K562 (cell line): ENCODE results near the gene APOM. TPM values are rescaled to one million over a fixed set of nuclear protein-coding genes. Genes with fewer than 3 reads are reported as not detected.

Experiments
- ATAC-seq: fragments of 200-7000 bp; cut with Tn5 transposase; 3 replicates; pipeline ENCODE4 v1.9.1; 2020; ENCODE audit warnings: moderate library complexity
- BruUV-seq: library from RNA; stranded (reverse); fragments of 400-500 nt; replicated peaks from 2 replicates; lab custom pipeline; 2021; lab: Mats Ljungman, UMichigan
- CTCF ChIA-PET: fragments of 300-600 bp; formaldehyde crosslinking; extraction: SDS; loops from one replicate; lab custom pipeline; 2021; ENCODE audit warnings: low intra/inter-chr PET ratio; lab: Yijun Ruan, JAX
- POLR2A ChIA-PET: fragments of 300-600, 350-650 bp; sonication (Branson Sonifier 250); formaldehyde crosslinking; extraction: SDS; loops from one replicate; lab custom pipeline; 2021; ENCODE audit warnings: antibody characterized with exemption, inconsistent platforms; lab: Yijun Ruan, JAX
- DNase-seq, 4 experiments: peaks; one replicate each; pipeline versions ENCODE4 v3.0.0 to v3.0.0-alpha.2; 2011 to 2018; ENCODE audit warnings: low spot score in 3 of 4, mixed read lengths in 3 of 4; ENCODE audit errors: extremely low read depth in 1 of 4
- FAIRE-seq: peaks from 2 replicates; lab custom pipeline; 2011; peaks lifted over from hg19 to GRCh38; lab: Jason Lieb, UNC
- H2AFZ ChIP-seq: 2 replicates; pipeline ENCODE4 v1.6.0; 2011; ENCODE audit warnings: low read depth, low read length, control low read depth, inconsistent platforms
- H3K27ac ChIP-seq: fragments of 200-600 bp; 3 replicates; pipeline ENCODE4 v1.8.0; 2011; ENCODE audit warnings: low read depth, mild to moderate bottlenecking, control low read depth, inconsistent platforms, low read length, moderate library complexity, mixed read lengths; ENCODE audit errors: extremely low read depth
- H3K27me3 ChIP-seq, 2 experiments: fragments of 300-600 bp in 1 of 2; 2 replicates in 1 of 2; 3 replicates in 1 of 2; pipeline versions ENCODE4 v1.6.0 to v1.8.0; 2011; ENCODE audit warnings: inconsistent platforms in 2 of 2, low read length in 2 of 2, mild to moderate bottlenecking in 1 of 2, mixed read lengths in 1 of 2, moderate library complexity in 1 of 2; ENCODE audit not compliant: control insufficient read depth in 2 of 2, insufficient read depth in 2 of 2
- H3K36me3 ChIP-seq: fragments of 300-600 bp; 3 replicates; pipeline ENCODE4 v1.8.0; 2011; ENCODE audit warnings: mild to moderate bottlenecking, low read length, inconsistent platforms; ENCODE audit not compliant: control insufficient read depth, insufficient read depth
- H3K4me1 ChIP-seq, 2 experiments: fragments of 200-600 bp in 1 of 2; replicated peaks in 1 of 2; 2 replicates in 1 of 2; 3 replicates in 1 of 2; pipeline versions ENCODE4 v1.5.1 to v1.8.0; 2011; ENCODE audit warnings: inconsistent platforms in 2 of 2, low read length in 2 of 2, mild to moderate bottlenecking in 1 of 2, mixed read lengths in 1 of 2, moderate library complexity in 1 of 2; ENCODE audit not compliant: control insufficient read depth in 2 of 2, insufficient read depth in 2 of 2
- H3K4me2 ChIP-seq: 2 replicates; pipeline ENCODE4 v1.6.1; 2011; ENCODE audit warnings: low read length, control low read depth, inconsistent platforms, mixed read lengths; ENCODE audit not compliant: insufficient read depth
- H3K4me3 ChIP-seq: fragments of 200-600 bp; sonication (generic), shearing (Covaris generic); 2 replicates; pipeline ENCODE4 v1.5.1; 2016; ENCODE audit warnings: control low read depth, inconsistent platforms
- H3K79me2 ChIP-seq: fragments of 200-600 bp; 3 replicates; pipeline ENCODE4 v1.8.0; 2011; ENCODE audit warnings: low read length, inconsistent platforms; ENCODE audit not compliant: control insufficient read depth, insufficient read depth
- H3K9ac ChIP-seq, 2 experiments: 2 replicates each; pipeline versions ENCODE4 v1.6.0 to v1.6.1; 2011; ENCODE audit warnings: low read depth in 2 of 2, low read length in 2 of 2, control low read depth in 1 of 2, inconsistent platforms in 1 of 2, mild to moderate bottlenecking in 1 of 2, mixed read lengths in 1 of 2; ENCODE audit not compliant: insufficient read depth in 1 of 2
- H3K9me1 ChIP-seq: one replicate; pipeline ENCODE4 v1.6.0; 2011; ENCODE audit warnings: inconsistent platforms, mild to moderate bottlenecking, low read length, moderate library complexity; ENCODE audit not compliant: control insufficient read depth, insufficient read depth
- H3K9me3 ChIP-seq: replicated peaks from 2 replicates; pipeline ENCODE4 v1.5.1; 2011; ENCODE audit warnings: low read depth, low read length, inconsistent platforms; ENCODE audit not compliant: control insufficient read depth, insufficient read depth
- H4K20me1 ChIP-seq: replicated peaks from 2 replicates; pipeline ENCODE4 v1.6.1; 2011; ENCODE audit warnings: low read length, inconsistent platforms, mixed read lengths; ENCODE audit not compliant: control insufficient read depth, insufficient read depth
- ADNP ChIP-seq: fragments of 200-800 bp; sonication (Bioruptor generic); IDR thresholded peaks from 2 replicates; pipeline ENCODE4 v1.6.1; 2016; ENCODE audit warnings: missing genetic modification characterization, missing compliant biosample characterization
- ESRRA ChIP-seq: fragments of 450-650 bp; IDR thresholded peaks from 2 replicates; pipeline ENCODE4 v1.6.1; 2014; ENCODE audit warnings: low read depth, mild to moderate bottlenecking, moderate library complexity, borderline replicate concordance
- FOXA3 ChIP-seq, 2 experiments: fragments of 450-650 bp in 1 of 2; sonication (generic) in 1 of 2; formaldehyde crosslinking; IDR thresholded peaks in 1 of 2; conservative IDR thresholded peaks in 1 of 2; 2 replicates each; pipeline versions ENCODE4 v1.4.0 to v1.8.0; 2020 to 2022; ENCODE audit warnings: mild to moderate bottlenecking in 2 of 2, missing genetic modification reagents in 1 of 2
- HDAC1 ChIP-seq, 2 experiments: fragments of 450-650 bp; IDR thresholded peaks; 2 replicates each; pipeline ENCODE4 v1.6.1; 2016 to 2017; ENCODE audit warnings: inconsistent platforms in 1 of 2, mild to moderate bottlenecking in 1 of 2, moderate library complexity in 1 of 2
- MCM7 ChIP-seq, 2 experiments: fragments of 450-650 bp; IDR thresholded peaks; 2 replicates each; pipeline ENCODE4 v1.6.1; 2016 to 2018
- MTA3 ChIP-seq: fragments of 450-650 bp; formaldehyde crosslinking; IDR thresholded peaks from 2 replicates; pipeline ENCODE4 v1.6.1; 2017; ENCODE audit warnings: mild to moderate bottlenecking, borderline replicate concordance
- MYBL2 ChIP-seq, 2 experiments: fragments of 450-650 bp in 1 of 2; sonication (generic) in 1 of 2; formaldehyde crosslinking in 1 of 2; IDR thresholded peaks; 2 replicates each; pipeline versions ENCODE4 v1.6.1 to v1.8.1; 2017 to 2022; ENCODE audit warnings: borderline replicate concordance in 1 of 2, inconsistent platforms in 1 of 2, low read depth in 1 of 2, mild to moderate bottlenecking in 1 of 2, missing genetic modification reagents in 1 of 2, moderate library complexity in 1 of 2
- RBBP5 ChIP-seq: fragments of 200-600 bp; sonication (generic); IDR thresholded peaks from 2 replicates; pipeline ENCODE4 v1.6.1; 2012; ENCODE audit warnings: borderline replicate concordance, mild to moderate bottlenecking, low read length, control low read depth, inconsistent platforms; ENCODE audit not compliant: insufficient read depth, poor library complexity, severe bottlenecking
- TEAD4 ChIP-seq, 2 experiments: sonication (generic) in 1 of 2; formaldehyde crosslinking in 1 of 2; IDR thresholded peaks; 2 replicates each; pipeline versions ENCODE4 v1.6.1 to v1.8.0; 2012 to 2022; ENCODE audit warnings: borderline replicate concordance in 1 of 2, inconsistent platforms in 1 of 2, low read length in 1 of 2, mild to moderate bottlenecking in 1 of 2, missing genetic modification reagents in 1 of 2
- ZEB2 ChIP-seq: fragments of 450-650 bp; IDR thresholded peaks from 2 replicates; pipeline ENCODE4 v1.6.1; 2016
- ZNF232 ChIP-seq: sonication (generic); formaldehyde crosslinking; IDR thresholded peaks from 2 replicates; pipeline ENCODE4 v1.8.0; 2022; ENCODE audit warnings: mild to moderate bottlenecking, missing genetic modification reagents
- WGBS: fragments of 100-300 bp; shearing (Covaris generic); methylation state at CpG from one replicate; pipeline ENCODE4 v1.1.6; 2016; ENCODE audit warnings: low coverage, mixed read lengths; ENCODE audit not compliant: insufficient coverage; ENCODE audit errors: missing lambda C conversion rate; 5-methylcytosine and 5-hydroxymethylcytosine counted together
- in situ Hi-C: fragments of 300-500 bp; cut with MboI; formaldehyde crosslinking; loops from 4 replicates; pipeline ENCODE4 v1.15.0; 2018; ENCODE audit warnings: inconsistent platforms, mixed read lengths
- intact Hi-C: fragments of 100-400 bp; cut with micrococcal nuclease; formaldehyde crosslinking; loops from 2 replicates; pipeline ENCODE4 v1.14.2; 2022
- polyA plus RNA-seq, 8 experiments: library from polyadenylated mRNA; depleted of rRNA in 4 of 8; stranded (reverse) in 5 of 8; unstranded in 3 of 8; fragments of >200 nt; fragmentation: Nextera tagmentation in 2 of 8; fragmentation: Illumina TruSeq in 1 of 8; extraction: Ambion mirVana in 2 of 8; extraction: Trizol in 1 of 8; gene quantifications; 2 replicates each; pipeline versions ENCODE4 v1.2.1 to v1.2.3, GENCODE V29; 2011 to 2014; ENCODE audit warnings: inconsistent platforms in 1 of 8, missing spikeins in 1 of 8
- total RNA-seq, 7 experiments: library from RNA; depleted of rRNA in 6 of 7; stranded (reverse); fragments of >200 nt in 6 of 7; fragmentation: Illumina TruSeq in 2 of 7; extraction: Trizol in 2 of 7; gene quantifications; 2 replicates each; pipeline versions ENCODE4 v1.2.1 to v1.2.3, GENCODE V29; 2011 to 2021; ENCODE audit warnings: low replicate concordance in 1 of 7
- TF ChIP-seq, protein P1 (sequence below): fragments of 450-650 bp; formaldehyde crosslinking; IDR thresholded peaks from 2 replicates; pipeline ENCODE4 v1.4.0; 2020; ENCODE audit warnings: mild to moderate bottlenecking, moderate library complexity
- TF ChIP-seq, protein P2 (sequence below): fragments of 200-400 bp; formaldehyde crosslinking; IDR thresholded peaks from 2 replicates; pipeline ENCODE4 v1.6.1; 2017; ENCODE audit warnings: mild to moderate bottlenecking, low read depth, low read length, moderate library complexity
- TF ChIP-seq, protein P3 (sequence below): sonication (generic); formaldehyde crosslinking; IDR thresholded peaks from 2 replicates; pipeline ENCODE4 v1.9.0; 2022; ENCODE audit warnings: mild to moderate bottlenecking, missing genetic modification reagents
- TF ChIP-seq, protein P4 (sequence below), 2 experiments: fragments of 450-650 bp in 1 of 2; sonication (generic) in 1 of 2; formaldehyde crosslinking; conservative IDR thresholded peaks; 2 replicates each; pipeline versions ENCODE4 v1.4.0 to v1.8.1; 2020 to 2022; ENCODE audit warnings: mild to moderate bottlenecking in 1 of 2, missing genetic modification reagents in 1 of 2

Gene APOM
- total and polyA plus RNA-seq, 9 of the 15 experiments (the other 6 are each of a cell fraction or from before 2014, with no cell fraction given): 5.7 to 24.3 (median 10.4) TPM

DNA sequence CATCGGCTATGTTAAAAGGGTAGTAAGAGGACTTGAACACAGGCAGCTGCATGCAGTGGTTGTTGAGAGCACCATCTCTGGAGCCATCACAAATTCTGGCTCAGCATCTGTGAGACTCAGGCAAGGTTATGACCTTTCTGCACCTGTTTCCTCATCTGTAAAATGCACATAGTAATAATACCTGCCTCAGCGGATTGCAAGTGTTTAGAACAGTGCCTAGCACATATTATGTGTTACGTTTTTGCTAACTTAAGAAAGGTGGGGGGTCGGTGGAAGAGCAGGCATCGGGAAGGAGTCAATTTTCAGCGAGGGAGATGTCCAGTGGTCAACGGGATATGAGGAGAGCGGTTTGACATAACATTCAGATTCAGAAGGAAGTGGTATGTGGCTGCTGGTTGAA is 22.3 kb downstream of the APOM start:
- no peaks in the 10 kb centered on the region for H3K27me3 ChIP-seq
- no peaks in the 10 kb centered on the region for H3K9me3 ChIP-seq
- no peaks in the 10 kb centered on the region for H3K79me2 ChIP-seq
- intact Hi-C loops (no loop called here), in situ Hi-C loops (no loop called here)
- ATAC-seq: no peak
- peak overlapping the region; percentile 16; the same call in 1 of the 2 replicates for H2AFZ ChIP-seq
- 12% methylated on average over 8 of the region's 8 CpGs for WGBS
- no peak overlapping the region for H3K4me3 ChIP-seq
- H3K9me1 ChIP-seq: no peaks in the 10 kb centered on the region
- no TSS peak for BruUV-seq
- no peak overlapping the region for H3K27ac ChIP-seq
- FAIRE-seq: no peak
- ChIA-PET POLR2A (interaction anchor here (0.6 to 3.6 kb wide), 15 partner anchors 8 to 522 kb away, joined by 3 to 33 read pairs (median 4); partner anchors contain the start of genes BAG6, C6orf47, CSNK2B and GPANK1), CTCF (no interaction called here)
- no peak for DNase-seq
- peaks cover 12% of the 10 kb centered on the region for H3K36me3 ChIP-seq
- H3K4me2 ChIP-seq: no peak overlapping the region; the same call in 1 of the 2 replicates
- H3K9ac ChIP-seq: peak overlapping the region in 1 of 2 experiments; percentile 0; a peak in 1 of 4 replicates
- H3K4me1 ChIP-seq: peaks cover 9 to 15% of the 10 kb centered on the region in 2 experiments
- H4K20me1 ChIP-seq: no peaks in the 10 kb centered on the region
- TF ChIP-seq, protein P1, sequence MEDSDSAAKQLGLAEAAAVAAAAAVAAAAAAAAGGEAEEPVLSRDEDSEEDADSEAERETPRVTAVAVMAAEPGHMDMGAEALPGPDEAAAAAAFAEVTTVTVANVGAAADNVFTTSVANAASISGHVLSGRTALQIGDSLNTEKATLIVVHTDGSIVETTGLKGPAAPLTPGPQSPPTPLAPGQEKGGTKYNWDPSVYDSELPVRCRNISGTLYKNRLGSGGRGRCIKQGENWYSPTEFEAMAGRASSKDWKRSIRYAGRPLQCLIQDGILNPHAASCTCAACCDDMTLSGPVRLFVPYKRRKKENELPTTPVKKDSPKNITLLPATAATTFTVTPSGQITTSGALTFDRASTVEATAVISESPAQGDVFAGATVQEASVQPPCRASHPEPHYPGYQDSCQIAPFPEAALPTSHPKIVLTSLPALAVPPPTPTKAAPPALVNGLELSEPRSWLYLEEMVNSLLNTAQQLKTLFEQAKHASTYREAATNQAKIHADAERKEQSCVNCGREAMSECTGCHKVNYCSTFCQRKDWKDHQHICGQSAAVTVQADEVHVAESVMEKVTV (CRISPR knock-in tag): no peak
- TF ChIP-seq, protein P2, sequence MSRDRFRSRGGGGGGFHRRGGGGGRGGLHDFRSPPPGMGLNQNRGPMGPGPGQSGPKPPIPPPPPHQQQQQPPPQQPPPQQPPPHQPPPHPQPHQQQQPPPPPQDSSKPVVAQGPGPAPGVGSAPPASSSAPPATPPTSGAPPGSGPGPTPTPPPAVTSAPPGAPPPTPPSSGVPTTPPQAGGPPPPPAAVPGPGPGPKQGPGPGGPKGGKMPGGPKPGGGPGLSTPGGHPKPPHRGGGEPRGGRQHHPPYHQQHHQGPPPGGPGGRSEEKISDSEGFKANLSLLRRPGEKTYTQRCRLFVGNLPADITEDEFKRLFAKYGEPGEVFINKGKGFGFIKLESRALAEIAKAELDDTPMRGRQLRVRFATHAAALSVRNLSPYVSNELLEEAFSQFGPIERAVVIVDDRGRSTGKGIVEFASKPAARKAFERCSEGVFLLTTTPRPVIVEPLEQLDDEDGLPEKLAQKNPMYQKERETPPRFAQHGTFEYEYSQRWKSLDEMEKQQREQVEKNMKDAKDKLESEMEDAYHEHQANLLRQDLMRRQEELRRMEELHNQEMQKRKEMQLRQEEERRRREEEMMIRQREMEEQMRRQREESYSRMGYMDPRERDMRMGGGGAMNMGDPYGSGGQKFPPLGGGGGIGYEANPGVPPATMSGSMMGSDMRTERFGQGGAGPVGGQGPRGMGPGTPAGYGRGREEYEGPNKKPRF: no peak
- TF ChIP-seq, protein P3, sequence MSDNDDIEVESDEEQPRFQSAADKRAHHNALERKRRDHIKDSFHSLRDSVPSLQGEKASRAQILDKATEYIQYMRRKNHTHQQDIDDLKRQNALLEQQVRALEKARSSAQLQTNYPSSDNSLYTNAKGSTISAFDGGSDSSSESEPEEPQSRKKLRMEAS (CRISPR knock-in tag): 0 out of 2 replicates have a peak, but pooled peaks have one; percentile 34
- TF ChIP-seq ZEB2 (0 out of 2 replicates have a peak, but pooled peaks have one; percentile 13), ESRRA (0 out of 2 replicates have a peak, but pooled peaks have one; percentile 30), ZNF232 (CRISPR knock-in tag) (no peak), FOXA3 (CRISPR knock-in tag; conservative IDR thresholded peaks at IDR 0.05 in 1 of 2, IDR thresholded peaks at IDR 0.05 in 1 of 2) (0 out of 4 replicates have a peak, but pooled peaks of 1 of the 2 experiments have one; percentile 36), TEAD4 (IDR thresholded peaks at IDR 0.05; ENCODE audit: low read length) (no peak), TEAD4 (CRISPR knock-in tag; IDR thresholded peaks at IDR 0.05; ENCODE audit: borderline replicate concordance) (0 out of 2 replicates have a peak, but pooled peaks have one; percentile 56), MCM7 (IDR thresholded peaks at IDR 0.05) (0 out of 4 replicates have a peak, but pooled peaks have one; percentile 19 to 42), RBBP5 (no peak), HDAC1 (IDR thresholded peaks at IDR 0.05) (peak in 1 of 2 experiments; percentile 33; a peak in 1 of 4 replicates), ADNP (tag) (no peak), MYBL2 (IDR thresholded peaks at IDR 0.05; ENCODE audit: low read depth) (no peak), MYBL2 (CRISPR knock-in tag; IDR thresholded peaks at IDR 0.05; ENCODE audit: borderline replicate concordance) (no peak), MTA3 (0 out of 2 replicates have a peak, but pooled peaks have one; percentile 32)
- TF ChIP-seq, protein P4, sequence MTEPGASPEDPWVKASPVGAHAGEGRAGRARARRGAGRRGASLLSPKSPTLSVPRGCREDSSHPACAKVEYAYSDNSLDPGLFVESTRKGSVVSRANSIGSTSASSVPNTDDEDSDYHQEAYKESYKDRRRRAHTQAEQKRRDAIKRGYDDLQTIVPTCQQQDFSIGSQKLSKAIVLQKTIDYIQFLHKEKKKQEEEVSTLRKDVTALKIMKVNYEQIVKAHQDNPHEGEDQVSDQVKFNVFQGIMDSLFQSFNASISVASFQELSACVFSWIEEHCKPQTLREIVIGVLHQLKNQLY (CRISPR knock-in tag; conservative IDR thresholded peaks at IDR 0.05): 0 out of 4 replicates have a peak, but pooled peaks of 1 of the 2 experiments have one; percentile 38
